Stimulated activated CD8-positive, alpha-beta memory T cell treated with anti-CD3 and anti-CD28 coated beads, Interleukin-15, amount 100 ng/mL, for 1 hour (primary cell): Measurements from ENCODE around the gene HIRA.

Source experiments
- DNase-seq: peaks from one replicate; pipeline ENCODE4 v3.0.0-alpha.2; 2020; ENCODE audit warnings: low read depth

The HIRA gene

DNA sequence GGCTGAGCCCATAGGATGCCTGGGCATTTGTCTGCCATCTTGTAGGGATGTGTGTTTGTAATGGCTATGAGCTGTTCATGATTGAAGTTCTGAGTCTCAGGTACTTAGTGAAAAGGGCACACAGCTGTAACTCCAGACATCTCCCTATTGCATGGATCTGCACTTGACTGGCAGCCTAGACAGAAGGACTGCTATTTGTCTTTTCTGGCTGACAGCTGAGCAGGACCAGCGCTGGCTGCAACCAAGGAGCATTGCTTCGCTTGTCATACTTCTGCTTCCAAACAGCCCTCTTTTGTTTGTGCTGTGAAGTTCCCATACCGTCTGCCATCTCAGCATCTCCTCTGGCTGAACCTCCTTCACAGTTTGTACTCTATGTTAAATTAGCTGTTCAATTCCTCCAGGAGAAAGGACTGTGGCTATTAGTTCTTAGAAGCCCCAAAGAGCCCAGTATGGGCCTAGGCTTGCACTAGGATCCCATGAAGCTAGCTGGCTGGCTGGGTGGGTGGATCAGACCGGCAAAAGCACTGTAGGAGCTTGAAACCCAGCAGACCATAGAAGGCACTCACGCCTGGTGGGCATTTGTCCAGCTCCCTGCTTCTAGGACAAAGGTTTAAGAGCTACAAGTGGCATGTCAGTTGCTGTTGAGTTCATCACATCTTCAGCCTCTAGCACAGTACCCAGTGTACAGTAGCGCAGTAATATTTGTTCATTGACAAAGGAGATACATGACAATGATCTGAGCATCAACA lies 20.4 kb downstream of the HIRA start:
- no peak for DNase-seq

DNA sequence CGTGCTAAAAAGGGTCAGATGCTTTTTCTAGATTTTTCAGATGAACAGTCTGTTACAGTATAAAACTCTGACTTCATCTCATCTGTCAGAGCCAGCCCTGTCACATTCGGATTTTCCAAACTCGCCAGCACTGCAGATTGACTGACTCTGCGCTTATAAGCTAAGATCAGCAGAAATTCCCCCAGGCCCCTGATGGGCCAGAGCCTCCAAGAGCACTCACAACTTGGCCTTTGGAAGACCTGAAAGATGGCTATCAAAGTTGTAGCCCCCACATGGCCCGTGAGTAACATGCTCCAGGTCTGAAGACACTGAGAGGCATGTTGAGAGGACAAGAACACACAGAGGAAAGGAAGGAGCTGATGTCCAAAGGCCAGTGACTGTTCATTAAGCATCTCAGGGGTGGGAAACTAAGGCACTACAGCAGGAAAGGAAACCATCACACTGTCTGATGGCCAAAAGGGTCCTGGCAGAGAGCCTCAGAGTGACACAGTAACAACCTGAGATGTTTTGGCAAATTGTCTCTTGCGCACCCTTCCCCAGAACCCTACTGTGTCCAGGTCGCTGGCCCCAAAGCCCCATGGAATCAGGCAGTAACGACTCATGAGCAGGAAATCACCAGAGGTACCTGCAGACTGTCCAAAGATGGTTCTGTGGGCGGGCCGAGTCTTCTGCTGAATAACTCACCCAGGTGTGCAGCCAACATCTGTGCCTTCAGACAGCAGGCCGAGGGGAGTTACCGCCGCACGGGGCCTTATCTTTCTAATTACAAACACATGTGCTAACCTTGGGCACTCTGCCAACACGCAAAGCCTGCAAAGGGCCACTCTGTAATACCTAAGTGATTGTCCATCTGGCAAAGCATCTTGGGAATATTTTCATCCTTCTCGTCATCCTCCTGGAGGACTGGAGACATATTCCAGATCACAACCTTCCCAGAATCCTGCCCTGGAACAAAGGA lies 23.6 kb downstream of the HIRA start:
- no peak for DNase-seq

DNA sequence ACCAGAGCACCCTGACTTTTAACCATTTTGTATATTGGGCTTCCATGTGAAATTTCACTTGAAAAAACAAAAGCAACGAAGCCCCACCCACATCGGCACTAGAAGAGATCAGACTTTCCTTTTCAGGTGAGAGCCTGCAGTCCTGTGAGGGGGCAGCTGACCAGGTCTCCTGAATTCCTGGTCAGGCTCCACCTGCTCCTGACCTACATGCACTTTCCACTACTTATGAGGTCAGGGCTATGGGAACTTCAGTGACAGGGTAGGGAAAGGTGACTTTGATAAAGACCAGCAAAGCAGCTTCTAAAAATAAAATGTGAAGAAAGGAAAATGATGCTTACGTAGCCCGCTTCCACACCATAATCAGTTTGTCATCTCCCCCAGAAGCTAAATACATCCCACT lies 24.7 kb downstream of the HIRA start:
- DNase-seq: no peak

DNA sequence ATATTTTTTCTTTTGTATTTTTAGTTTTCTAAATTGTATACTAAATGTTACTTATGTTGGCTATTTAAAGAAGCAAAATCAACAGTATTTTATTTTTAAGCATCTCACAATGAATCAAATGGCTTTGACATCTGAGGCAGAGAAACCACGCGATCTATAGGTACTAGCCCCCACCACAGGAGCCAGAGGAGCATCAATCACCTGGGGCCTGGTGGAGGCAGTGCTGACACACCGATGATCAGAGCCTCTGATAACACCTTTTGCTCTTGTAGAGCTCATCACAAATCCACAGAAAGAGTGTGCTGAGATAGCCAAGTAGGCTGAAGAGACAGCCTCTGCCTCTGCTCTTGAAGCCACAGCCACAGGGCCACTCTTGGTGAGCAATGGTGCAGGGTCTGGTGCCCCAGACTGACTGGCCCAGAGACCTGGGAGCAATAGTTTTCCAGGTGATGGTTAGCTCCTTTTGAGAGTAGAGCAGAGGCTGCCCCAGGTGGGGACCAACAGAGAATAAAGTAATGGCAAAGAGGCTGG lies 25.2 kb downstream of the HIRA start:
- no peak for DNase-seq

DNA sequence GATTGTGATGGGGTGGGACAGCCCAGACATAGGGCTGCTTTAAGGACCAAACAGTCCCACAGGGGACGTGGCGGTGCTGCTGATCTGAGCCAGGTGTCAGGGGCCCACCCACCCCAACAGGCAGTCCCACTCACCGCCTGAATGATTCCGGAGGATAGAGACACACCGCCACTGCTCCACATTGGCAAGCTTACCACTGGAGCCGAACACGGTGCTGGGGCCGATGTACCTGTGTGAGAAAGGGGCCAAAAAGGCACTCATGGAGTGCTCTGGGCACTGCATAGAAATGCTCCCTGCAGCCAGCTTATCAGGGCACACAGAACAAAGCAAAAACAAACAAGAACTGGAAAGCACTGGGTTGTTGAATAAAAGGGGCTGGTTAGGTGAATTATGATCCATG lies 25.9 kb downstream of the HIRA start:
- no peak for DNase-seq

DNA sequence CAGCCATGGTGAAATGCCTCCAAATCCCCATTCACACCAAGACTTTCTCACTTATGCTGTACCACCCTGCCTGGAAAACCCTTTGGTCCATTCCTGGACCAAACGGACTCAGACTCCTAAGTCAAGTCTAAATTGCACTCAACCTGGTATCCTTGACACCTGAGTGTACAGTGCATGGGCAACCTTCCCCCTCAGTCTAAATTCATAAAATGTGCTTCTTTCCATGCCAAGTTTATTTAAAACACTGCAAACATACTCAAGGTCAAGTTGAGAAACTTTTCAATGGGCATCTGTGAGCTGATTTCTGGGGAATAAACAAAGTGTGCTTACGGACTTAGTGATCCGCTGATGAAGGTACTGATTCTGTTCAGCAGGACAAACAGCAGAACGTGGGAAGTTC lies 26.4 kb downstream of the HIRA start:
- DNase-seq: no peak

DNA sequence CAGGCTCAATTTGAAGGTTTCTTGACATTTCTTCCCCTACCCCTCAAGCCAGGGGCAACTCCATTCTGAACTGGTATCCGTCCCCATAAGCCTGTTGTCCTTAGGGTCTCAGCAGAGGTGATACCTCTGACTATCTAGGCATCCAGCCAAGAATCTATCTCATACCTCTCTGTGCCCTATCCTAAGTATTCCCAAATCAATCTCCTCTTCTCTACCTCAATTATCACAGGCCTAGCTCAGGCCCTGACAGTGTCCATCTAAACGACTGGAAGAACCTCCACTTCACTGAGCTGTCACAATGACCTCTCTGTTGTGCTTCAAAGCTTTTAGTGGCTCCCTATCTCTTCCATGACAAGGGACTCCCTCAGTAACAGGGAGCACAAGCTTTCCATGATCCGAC lies 26.9 kb downstream of the HIRA start:
- DNase-seq: no peak

DNA sequence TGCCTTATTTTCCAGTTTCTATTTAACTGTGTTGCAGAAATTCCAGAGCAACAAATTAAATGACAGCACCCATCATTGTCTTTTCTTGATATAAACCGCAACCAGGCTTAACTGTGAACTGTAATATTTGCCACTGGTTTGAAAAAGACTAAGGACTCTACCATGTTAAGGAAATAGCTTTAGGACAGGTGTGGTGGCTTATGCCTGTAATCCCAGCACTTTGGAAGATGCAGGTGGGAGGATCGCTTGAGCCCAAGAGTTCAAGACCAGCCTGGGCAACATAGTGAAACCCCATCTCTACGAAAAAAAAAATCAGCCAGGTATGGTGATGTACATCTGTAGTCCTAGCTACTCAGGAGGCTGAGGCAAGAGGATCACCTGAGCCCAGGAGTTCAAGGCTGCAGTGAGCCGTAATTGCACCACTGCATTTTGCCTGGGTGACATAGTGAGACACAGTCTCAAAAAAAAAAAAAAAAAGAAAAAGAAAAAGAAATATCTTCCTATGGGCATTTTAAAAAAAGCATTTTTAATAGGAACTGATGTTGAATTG lies 28.8 kb downstream of the HIRA start:
- no peak for DNase-seq

DNA sequence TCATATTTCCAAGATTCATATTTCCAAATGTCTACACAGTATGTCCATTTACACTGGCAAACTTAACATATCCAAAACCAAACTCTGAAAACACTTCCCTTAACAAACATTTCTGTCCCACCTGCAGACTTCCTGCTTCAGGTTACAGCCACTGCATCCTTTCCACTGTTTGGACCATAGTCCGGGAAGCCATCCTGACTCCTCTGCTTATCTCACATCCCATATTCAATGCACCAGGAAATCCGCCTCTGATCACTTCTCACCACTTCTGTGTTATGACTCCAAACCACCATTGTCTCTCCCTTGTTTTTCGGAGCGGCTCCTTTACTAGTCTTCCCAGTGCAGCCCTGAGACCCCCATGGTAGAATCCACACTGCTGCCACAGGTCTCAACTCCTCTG lies 30.1 kb downstream of the HIRA start:
- DNase-seq: no peak

DNA sequence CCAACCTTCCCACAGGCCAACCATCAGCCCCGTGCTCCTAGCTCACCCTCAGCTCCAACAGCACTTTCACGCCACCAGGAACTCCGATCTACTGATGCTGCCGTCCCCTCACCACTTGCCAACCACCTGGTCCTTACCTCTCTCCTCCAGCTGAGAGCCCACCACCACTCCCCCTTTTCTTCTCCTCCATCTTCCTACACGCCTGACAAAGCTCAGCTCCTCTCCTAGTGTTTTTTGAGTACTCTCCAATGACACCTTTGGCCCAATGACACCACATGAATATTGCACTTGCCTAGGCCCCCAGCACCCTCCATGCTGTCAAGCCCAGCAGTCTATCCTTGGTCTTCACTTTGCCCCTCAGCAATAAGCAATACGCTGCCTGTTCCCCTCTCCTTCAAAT lies 30.7 kb downstream of the HIRA start:
- no peak for DNase-seq

DNA sequence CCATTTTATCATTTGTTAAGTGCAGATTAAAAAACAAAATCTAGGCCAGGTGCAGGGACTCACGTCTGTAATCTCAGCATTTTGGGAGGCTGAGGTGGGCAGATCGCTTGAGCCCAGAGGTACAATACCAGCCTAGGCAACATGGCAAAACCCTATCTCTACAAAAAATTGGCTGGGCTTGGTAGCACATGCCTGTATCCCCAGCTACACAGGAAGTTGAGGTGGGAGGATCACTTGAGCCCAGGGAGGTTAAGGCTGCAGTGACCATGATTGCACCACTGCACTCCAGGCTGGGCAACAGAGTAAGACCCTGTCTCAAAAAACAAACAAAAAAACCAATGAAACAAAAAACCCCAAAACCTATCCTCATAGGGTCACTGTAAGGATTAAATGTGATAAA lies 32.9 kb downstream of the HIRA start:
- DNase-seq: no peak

DNA sequence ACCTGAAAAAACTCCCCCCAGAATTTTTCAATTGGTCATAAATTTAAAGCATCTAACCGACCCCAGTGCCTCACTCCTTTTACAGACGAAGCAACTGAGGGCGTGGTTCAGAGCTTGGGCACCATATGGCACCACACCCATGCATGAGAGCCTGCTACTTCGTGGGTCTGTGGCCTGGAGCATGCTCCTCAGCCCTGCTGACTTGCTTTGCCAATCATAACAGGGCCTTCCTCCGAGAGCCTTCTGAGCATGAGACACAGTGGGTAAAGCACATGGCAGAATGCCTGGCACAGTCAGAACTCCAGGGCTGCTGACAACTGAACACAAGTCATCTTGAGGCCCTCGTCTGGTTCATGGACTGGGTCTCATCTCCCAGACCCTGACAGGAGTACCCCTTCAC lies 33.3 kb downstream of the HIRA start:
- no peak for DNase-seq

DNA sequence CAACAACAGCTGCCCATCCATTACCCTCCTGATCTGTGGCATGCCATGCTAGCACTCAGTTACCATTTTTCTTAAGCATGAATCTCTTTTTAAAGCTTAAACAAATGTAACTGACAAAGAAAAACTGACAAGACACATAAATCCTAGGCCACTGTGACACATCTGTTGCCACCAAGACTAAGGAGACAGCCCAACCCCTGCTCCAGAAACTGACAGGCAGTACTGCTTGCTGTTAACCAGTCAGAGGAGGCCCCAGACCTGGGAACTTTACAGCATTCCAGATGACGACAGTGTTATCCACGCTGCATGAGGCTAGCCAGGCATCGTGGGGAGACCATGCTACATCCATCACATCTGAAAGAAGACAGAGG lies 33.8 kb downstream of the HIRA start:
- DNase-seq: no peak

DNA sequence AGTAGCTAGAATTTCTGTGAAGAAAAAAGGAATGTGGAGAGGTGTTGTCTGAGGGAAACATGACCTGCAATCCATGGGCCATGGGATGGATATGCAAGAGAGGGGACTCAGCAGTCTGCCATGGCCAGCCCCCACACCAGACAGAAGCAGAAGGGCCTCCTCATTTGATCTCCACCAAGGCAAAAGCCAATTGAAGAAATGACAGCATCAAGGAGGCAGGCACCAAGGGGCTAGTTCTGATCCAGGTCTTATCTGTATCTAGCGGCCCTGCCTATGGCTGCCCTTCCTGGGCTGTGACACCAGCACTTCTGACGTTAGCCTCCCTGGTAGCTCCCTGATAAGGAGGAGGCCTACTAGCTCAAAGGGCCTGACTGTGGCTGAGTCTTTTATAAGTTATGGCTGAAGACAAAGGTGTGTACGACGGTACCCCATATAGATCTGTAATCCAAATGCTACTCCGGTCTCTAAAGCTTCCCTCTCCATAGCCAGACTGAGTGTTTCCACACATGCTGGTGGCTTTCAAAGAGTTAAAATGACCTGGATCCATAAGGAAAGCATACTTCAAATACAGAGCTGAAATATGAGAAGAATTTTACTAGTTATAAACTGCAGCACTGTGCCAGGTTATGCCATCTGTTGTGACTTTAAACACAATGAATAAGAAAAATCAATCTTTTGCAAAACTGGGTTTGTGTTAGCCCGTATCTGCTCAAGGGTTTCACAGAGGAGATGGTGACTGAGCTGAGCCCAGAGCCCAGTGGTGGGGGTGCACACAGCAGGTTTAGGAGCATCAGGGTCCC lies 34.4 kb downstream of the HIRA start:
- no peak for DNase-seq

DNA sequence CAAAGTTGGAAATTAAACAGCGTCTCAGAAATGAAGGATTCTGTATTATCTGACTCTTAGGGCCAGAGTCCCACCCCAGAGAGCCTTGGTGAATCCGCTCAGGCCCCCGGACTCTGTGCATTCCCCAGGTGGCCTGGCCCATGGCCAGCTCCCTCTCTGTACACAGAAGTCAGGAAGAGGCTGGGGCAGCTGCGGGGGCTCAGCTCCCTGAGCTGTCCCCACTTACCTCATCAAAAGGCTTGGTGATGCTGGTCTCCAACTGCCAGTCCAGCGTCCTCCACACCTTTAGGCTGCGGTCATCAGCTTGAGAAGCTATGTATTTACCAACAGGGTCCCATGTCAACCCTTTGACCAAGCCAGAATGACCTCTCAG lies 35.0 kb downstream of the HIRA start:
- DNase-seq: no peak

DNA sequence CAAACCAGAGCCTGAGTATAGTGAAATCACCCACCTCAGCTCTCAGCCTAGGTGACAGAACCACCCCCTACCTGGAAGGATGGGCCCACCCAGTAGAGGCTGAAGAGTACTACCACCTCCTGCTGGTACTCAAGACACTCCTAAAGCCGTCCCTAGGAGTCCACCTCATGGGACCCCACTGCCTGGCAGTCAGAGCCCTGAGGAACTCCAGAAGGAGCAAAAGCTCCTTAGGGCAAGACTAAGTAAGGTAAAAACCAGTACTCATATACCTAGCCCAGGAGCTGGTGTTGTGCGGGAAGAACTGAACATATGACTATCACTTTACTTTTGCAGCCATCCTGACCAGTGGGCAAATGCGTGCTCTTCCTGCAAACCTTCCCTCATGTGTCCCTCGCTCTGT lies 36.3 kb downstream of the HIRA start:
- DNase-seq: no peak

DNA sequence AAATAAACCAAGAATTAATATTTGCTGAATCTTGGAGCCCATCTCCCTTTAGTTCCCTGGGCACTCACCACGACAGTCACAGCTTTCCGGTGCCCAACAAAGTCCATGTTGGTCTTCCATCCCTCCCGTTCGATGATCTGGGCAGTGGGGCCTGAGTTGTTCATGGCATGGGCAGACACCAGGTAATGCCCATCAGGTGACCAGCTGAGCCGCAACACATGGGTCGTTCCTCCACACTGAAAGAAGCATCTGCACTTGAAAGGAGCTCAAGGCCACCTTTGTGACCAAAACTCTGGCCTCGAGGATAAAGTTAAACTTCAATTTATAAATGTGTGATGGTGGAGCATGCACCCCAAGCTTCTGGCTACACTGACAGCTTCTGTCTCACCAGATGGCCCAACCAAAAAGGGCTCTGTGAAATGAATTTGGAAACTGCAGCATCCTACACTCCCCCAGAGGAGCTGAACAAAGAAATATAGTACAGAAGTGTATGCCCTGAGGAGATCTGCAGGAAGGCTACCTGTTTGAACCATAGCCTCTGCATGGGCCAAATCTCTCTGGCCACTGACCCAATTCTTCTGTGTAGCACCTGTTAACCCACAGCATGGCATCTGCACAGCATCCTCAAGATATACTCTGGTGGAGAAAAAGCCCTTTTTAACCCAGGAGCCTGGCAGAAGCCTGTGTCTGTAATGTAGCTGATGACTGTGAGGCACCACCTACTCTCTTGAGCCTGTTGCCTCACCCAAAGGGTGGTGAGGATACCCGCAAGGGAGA lies 37.1 kb downstream of the HIRA start:
- DNase-seq: no peak

DNA sequence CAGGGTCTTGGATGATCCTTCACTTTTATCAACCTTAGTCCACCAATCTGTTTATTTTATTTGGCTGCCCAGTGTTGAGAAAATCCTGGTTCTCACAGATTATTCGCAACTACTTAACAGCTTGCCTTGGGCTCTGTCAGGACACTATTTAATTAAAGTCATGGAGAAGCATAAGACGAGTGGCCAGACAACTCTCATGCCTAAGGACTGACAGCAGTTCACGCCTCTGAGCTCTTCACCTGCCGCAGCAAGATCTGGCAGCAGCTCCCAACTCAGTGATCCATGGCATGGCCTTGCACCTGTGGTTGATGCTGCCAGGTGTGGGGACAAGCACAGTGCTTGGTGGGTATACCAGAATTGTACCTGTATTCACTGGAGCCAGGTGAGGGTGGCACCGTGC lies 37.8 kb downstream of the HIRA start:
- no peak for DNase-seq

DNA sequence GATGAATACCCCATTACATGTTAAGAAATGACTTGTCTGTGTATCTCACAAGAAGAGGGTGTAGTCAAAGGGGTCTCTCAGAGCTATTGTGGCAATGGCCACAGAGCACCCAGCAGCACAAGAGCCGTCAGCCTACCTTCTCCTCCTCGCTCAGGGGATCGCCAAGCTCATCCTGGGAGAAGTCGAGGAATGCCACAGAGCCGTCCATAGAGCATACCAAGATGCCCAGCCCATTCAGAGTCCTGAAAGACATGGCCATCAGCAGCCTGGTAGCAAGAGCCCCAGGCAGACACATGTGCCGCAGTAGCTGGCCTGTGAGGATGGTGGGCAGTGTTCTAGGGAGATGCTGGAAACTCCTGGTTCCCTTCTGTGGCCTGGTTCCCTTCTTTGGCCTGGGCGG lies 44.0 kb downstream of the HIRA start:
- DNase-seq: no peak

DNA sequence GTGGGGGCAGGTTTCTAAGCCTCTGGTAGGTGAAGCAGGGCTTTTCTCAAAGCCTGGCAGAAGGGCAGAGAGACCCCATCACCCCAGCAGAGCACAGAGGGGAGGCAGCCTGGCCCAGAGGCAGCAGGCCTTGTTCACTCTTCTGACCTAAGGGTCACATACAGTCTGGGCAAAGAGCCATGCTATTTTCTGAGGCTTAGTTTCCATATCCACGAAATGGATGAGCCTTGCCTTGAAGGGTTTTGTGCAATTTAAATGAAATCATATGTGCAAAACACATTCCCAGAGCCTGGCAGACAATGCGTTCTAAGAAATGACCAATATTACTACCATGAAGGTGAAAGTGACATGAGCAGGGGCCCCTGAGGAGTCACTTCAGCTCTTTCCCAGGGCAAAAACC lies 44.5 kb downstream of the HIRA start:
- no peak for DNase-seq

DNA sequence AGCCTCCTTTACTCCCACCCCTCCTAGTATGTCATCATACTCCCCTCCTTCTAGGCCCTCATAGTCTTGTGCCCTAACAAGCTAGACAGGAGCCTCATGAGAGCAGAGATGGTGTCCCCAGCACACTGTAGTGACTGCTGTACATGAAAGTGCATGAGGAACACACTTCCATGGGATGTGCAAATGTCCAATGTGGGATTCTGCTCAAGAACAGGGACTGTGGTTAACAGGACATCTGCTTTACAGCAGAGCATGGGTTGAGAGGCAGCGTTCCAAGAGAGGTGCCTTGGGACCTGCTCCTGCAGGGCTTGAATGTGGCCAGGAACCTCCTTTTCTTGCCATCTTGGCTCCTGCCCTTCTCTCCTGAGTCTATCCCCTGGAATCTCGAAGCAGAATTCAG lies 45.3 kb downstream of the HIRA start:
- DNase-seq: no peak
